GM10266 (cell line): Measurements from ENCODE around the gene GRXCR2.
"Not testable (repeated sequence)": the region's sequence is repeated elsewhere in the genome, so short reads cannot be mapped to it uniquely, and the experiment has no call there.

Experiments
- DNase-seq: peaks from one replicate; pipeline ENCODE4 v3.0.0; 2012; ENCODE audit errors: extremely low spot score
- TF ChIP-seq, protein P1 (sequence below): IDR thresholded peaks from 2 replicates; pipeline ENCODE4 v1.5.1; 2012; ENCODE audit warnings: mild to moderate bottlenecking, low read depth; ENCODE audit not compliant: control insufficient read depth, insufficient read depth; ENCODE audit errors: missing control alignments

The GRXCR2 gene

DNA sequence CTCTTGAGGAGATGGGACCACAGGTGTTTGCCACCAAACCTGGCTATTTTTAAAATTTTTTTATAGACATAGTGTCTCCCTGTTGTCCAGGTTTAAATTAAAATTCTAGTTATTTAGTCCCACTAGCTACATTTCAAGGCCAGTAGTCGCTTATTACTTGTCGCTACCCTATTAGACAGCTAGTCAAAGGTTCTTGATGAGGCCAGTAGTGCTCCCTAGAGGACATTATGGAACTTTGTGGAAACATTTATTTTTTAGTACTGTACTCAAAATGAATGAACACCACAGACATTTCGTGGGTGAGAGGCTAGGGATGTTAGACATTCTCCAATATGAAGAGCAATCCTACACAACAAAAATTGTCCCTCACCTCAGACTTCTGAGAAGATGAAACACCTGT, 14.4 kb upstream of the GRXCR2 start:
- DNase-seq = no peak
- TF ChIP-seq, protein P1, sequence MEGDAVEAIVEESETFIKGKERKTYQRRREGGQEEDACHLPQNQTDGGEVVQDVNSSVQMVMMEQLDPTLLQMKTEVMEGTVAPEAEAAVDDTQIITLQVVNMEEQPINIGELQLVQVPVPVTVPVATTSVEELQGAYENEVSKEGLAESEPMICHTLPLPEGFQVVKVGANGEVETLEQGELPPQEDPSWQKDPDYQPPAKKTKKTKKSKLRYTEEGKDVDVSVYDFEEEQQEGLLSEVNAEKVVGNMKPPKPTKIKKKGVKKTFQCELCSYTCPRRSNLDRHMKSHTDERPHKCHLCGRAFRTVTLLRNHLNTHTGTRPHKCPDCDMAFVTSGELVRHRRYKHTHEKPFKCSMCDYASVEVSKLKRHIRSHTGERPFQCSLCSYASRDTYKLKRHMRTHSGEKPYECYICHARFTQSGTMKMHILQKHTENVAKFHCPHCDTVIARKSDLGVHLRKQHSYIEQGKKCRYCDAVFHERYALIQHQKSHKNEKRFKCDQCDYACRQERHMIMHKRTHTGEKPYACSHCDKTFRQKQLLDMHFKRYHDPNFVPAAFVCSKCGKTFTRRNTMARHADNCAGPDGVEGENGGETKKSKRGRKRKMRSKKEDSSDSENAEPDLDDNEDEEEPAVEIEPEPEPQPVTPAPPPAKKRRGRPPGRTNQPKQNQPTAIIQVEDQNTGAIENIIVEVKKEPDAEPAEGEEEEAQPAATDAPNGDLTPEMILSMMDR = no peak

DNA sequence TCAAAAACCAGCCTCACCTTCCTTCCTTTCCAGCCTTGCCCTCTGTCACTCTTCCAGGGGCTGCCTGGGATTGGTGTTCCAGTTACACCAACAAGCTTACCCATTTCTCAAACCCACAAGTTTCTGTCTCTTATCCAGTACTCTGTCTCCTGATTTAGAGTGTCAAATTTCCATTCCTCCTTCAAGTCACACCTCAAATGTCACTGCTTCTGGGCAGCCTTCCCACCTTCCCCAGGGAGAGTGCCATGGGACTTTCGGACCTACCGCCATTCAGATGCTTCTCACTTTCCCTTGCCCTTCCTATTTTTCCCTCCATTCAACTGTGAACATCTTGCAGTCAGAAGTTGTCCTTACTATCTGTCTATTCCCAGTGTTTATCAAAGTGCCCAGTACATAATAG, 2.0 kb upstream of the GRXCR2 start:
- TF ChIP-seq, protein P1 = no peak
- DNase-seq = no peak

DNA sequence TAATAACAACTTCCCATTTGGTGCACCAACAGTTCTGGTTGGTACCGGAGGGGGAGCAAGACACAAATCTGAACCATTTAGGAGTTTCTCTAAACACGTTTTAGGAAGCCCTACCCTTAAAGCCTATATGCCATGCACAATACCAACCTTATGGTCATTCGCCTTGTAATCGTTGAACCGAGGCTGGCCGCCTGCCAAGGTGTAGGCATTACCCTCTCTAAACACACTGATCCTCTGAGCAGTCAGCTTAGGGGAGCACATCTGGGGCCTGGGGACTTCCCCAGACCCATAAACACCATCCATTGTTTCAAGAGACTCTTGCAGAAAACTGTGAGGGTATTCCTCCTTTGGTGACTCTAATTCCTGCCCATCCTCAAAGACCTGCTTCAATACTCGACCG, 328 bp downstream of the GRXCR2 start:
- TF ChIP-seq, protein P1 = no peak
- no peak for DNase-seq

DNA sequence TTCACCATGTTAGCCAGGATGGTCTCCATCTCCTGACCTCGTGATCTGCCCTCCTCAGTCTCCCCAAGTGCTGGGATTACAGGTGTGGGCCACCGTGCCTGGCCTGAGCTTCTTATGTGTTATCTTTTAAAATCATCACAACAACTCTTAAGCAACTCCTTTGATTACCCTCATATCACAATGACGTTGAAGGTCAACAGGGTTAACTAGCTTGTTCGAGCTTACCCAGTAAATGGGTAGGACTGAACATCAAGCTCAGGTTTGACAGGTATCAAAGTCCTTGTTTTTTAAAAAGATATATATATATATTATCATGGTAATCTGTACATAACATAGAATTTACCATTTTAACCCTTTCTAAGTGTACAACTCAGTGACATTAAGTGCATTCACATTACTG, 3.1 kb downstream of the GRXCR2 start:
- DNase-seq = no peak
- TF ChIP-seq, protein P1 = no peak

DNA sequence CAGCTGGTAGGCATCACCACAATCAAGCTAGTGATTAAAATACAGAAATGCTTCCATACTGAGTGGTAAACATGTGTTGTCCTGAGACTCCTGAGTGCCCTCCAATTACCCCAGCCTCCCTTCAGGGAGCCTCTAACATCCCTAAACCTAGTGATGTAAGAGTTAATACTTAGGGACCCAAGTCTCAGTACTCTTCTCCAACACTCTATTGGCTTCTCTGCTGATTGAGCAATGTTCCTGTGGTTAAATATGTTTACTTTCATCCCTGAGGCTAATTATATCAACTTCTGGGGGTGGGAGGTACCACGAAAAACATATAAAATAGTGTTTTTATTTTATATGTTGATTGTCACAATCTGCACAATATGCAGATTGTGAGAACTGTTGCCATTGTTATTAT, 5.0 kb downstream of the GRXCR2 start:
- no peak for DNase-seq
- TF ChIP-seq, protein P1 = no peak

DNA sequence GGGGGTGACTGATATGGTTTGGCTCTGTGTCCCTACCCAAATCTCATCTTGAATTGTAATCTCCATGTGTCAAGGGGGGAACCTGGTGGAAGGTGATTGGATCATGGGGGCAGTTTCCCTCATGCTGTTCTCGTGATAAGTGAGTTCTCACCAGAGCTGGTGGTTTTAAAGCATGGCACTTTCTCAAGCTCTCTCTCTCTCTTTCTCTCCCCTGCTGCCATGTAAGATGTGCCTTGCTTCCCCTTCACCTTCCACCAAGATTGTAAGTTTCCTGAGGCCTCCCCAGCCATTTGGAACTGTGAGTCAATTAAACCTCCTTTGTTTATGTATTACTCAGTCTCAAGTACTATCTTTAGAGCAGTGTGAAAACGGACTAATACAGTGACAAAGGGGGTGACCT, 8.4 kb downstream of the GRXCR2 start:
- not testable (repeated sequence) for DNase-seq

DNA sequence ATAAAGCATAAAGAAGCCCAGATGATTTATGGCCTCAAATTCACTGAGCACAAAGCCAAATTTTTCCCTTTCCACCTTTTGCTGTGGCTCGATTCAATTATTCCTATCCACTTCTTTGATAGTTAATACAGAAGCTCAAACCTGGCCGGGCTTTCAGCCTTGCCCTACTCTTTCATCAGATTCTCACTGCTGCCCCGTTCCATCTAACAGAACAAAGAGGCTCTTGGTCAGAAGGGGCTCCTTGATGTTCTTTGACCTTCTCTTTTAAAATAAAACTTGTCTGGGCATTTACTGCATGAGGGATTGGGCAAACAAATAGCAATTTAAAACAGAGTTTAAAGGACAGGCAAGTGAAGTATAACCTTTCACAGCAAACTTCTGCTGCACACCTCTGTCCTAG, 9.8 kb downstream of the GRXCR2 start:
- DNase-seq = no peak
- TF ChIP-seq, protein P1 = no peak

DNA sequence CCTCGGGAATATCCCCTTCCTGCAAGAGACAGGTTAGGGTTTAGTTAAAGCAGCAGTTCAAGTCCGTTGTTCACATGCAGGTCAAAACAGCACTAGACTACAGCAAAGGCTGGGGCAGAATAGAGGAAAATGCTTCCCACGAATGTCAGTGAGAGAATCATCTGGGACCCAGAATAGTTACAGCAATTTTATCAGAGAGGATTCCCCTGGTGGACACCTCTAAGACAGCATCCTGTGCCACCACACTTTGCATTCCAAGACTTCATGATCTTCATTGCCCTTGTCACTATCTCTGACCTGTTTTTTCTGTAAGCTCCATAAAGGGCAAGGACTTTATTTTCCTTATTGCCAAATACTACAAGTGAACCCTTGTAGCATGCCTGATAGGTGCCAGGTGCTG, 12.9 kb downstream of the GRXCR2 start:
- no peak for DNase-seq

More for the DNA sequence above, 12.9 kb downstream of the GRXCR2 start:
- TF ChIP-seq, protein P1 = no peak
